ENCODE data around the gene CTCF.
A peak's percentile ranks its signal among the peaks of the same experiment; 100 is the strongest.

Gene CTCF

DNA sequence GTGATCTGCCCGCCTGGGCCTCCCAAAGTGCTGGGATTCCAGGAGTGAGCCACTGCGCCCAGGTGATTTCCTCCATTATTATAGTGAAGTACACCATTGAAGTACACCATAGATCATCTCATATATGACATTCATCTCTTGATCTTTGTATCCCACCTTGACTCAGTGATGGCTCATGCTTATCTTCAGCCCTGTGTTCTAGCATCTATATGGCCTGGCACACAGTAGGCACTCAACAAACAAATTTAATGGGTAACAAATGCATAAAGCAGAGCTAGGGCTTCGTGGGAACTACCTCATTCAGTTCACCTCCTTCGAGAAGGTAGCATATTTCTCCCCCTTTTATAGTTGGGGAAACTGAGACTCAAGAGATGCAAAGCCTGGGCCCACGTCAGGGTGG, 103.3 kb downstream of the CTCF start:
- no peak for DNase-seq (ENCODE audit: low spot score)

DNA sequence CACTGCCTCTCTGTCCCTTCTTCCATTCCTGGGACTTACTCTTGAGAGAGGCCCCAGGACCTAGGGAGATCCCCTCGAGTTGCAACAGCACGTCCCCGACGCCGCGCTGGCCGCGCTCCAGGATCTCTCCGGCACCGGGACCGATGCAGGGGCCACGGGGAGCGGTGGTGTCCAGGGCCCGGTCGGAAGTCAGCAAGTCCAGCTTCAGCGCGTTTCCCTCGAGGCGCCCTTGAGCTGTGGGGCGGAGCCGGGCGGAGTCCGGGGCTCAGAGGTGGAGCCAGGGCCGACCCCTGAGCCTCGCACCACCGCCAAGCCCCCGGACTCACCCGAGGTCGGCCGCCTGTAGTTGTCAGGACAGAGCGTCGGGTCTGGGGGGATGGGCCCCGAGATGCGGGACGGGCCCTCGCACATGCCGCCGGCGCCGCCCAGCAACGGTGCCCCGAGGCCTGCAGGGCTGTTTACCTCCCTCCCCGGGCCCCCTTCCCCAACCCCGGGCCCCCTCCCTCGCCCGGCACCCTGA, 103.8 kb downstream of the CTCF start:
- DNase-seq (ENCODE audit: low spot score), result no peak

DNA sequence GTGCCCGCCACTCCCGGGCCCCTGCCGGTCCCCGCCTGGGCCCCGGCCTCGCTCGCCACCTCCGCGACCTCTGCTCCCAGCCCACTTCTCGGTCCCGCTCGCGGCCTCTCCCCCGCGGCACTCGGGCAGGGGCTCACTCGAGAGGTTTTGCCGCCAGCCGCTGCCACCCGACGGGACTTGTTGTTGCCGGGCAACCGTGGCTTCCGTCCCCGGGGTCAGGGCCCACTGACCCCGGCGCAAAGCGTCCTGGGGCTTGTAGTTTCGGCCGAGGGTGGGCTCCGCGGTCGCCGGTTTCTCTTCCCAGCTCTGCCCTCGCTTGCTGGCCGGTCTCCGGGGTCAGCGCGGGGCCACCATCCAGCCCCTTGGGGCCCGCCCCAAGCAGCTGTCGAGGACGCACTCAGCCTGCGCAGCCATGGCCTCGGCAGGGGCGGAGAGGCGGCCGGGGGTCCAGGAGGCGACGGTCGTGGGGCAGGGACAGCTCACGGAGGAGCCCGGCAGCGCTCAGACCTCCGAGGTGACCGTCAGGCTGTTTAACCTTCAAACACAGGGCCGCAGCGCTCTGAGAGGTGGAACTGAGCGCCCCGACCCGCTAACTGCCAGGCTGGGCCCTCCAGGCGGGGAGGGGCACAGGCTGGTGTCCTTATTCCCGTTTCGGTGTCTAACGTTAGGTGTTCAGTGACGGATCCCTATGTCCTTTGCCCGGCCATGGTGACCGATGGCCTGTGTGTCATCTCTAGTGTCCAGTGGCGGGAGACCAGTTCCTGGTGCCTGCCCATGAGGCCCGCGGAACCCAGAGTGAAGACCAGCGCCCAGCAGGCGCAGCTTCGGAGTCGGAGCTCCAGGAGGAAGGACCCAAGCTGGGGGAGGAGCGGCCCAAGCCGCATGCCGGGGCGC, 104.5 kb downstream of the CTCF start, which contains the start of the genes C16orf86 and ENKD1:
C16orf86 (plus strand) TSS at position 256 of the 894 bp plus-strand sequence; CDS start at position 413, 157 bp downstream.
ENKD1 (minus strand) TSS at position 192 of the 894 bp plus-strand sequence. CDS start 308 bp downstream, outside the sequence.
- DNase-seq (ENCODE audit: low spot score), result peak; percentile 82

DNA sequence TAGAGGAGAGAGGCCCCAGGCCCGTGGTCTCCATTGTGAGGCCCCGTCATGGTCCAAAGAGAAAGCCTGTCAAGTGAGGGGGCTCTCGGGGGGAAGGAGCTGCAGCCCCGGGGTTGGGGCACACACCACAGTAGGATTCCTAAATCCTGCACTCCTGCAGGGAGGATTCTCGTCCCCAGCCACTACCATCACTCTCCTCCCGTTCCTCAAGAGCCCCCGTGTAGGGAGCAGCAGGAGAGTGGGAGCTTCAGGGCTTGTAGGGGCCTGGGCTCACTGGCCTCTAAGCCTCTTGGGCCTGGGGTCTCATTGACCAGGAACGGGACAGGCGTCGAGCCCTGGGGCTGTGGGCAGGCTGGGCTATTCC, 105.1 kb downstream of the CTCF start:
- DNase-seq (ENCODE audit: low spot score), result no peak

DNA sequence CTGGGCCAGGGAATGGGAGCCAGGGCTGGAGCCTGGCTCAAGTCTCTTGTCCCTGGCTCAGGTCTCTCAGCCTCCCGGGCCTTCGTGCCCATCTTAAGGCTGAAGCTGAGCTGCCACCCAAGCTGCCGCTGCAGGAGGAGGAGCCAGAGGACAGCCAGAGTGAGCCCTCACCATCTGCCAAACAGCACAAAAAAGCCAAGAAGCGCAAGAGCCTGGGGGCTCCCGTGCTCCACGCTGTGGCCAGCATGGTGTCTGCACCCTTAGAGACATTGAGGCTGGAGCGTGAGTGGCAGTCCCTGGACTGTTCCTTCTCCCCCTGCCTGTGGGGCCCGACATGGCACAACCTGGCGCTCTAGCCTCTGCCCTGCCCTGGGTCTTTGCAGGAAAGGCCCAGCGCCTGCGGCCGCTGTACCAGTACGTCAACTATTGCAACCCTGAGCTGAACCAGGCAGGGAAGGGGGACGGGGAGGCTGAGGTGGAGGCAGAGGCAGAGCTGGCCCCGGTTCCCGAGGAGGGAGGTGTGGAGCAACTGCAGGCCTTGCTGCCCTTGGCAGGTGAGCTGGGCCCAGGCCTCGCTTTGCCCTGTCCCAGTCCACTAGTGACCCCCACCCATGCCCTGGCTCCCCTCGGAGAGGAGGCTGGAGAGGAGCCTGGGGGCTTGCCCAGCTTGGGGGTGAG, 105.6 kb downstream of the CTCF start:
- DNase-seq (ENCODE audit: low spot score), result peak; percentile 87

DNA sequence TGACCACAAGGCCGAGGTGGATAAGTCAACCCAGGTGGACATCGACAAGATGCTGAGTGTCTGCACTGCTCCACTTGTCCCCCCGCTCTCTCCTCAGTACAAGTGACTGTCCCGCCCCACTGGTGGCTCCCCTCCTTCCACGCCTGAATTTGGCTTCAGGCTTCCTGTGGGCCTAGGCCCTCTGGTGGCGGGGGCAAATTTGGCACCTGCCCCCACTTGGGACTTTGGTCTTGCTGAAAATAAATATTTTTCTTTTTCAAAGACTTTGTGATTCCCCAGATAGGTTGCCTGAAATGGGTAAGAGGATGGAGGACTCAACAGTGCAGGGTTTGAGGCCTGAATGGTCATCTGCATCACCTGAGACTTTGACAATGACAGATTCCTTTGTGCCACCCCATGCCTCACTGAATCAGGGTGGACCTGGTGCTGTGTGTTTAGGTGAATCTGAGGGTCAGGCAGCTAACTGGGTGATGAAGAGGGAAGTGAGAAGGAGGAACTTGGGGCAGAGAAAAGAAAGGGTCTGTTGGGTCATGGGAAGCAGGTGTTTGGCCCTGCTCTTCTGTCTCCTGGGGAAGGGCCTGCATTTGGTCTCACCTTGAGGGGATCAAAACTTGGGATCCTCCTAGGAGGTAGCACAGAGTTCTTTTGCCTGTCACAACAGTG, 106.3 kb downstream of the CTCF start:
- no peak for DNase-seq (ENCODE audit: low spot score)

DNA sequence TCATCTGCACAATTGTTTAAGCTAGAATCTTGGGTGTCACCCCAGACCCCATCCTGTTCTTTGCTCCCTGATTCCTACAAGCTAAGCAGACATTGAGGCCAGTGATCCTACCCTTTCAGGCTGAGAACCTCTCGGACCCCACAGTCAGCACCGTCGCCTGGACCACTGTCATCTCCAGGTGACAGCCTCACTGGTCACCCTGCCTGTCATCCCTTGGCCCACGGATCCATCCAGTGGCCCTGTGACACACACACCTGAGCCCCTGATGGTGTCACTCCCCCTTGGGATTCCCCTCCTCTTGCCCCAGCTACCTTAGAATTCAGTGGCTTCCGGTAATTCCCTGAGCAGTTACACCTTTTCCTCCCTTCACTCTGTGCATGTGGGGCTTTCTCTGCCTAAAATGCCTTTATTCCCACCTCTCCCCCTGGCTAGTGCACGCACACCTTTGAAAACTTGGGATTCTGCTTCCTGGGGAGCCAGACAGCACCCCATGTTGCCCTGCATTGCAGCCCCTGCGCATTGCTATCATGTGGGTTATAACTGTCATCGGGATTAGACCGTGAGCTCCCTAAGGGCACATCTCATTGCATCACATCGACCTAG, 107.3 kb downstream of the CTCF start:
- no peak for DNase-seq (ENCODE audit: low spot score)

DNA sequence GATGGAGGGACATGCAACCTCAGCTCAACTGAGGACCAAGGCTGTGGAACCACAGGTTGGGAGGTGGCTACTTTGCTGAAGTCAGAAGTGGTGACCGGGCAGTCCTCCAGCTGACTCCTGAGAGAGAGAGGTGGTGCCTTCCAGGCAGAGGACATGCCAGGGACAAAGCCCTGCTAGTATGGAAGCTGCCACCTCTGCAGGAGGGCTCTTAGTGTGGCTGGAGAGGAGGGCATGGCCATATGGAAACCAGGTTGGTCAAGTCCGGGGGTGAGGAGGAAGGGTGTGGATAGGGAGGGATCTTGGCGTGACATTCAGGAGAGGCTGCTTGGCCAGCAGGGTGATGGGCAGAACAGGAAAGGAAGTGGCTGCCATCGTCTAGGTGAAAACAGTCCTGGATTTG, 110.0 kb downstream of the CTCF start:
- DNase-seq (ENCODE audit: low spot score), result no peak

DNA sequence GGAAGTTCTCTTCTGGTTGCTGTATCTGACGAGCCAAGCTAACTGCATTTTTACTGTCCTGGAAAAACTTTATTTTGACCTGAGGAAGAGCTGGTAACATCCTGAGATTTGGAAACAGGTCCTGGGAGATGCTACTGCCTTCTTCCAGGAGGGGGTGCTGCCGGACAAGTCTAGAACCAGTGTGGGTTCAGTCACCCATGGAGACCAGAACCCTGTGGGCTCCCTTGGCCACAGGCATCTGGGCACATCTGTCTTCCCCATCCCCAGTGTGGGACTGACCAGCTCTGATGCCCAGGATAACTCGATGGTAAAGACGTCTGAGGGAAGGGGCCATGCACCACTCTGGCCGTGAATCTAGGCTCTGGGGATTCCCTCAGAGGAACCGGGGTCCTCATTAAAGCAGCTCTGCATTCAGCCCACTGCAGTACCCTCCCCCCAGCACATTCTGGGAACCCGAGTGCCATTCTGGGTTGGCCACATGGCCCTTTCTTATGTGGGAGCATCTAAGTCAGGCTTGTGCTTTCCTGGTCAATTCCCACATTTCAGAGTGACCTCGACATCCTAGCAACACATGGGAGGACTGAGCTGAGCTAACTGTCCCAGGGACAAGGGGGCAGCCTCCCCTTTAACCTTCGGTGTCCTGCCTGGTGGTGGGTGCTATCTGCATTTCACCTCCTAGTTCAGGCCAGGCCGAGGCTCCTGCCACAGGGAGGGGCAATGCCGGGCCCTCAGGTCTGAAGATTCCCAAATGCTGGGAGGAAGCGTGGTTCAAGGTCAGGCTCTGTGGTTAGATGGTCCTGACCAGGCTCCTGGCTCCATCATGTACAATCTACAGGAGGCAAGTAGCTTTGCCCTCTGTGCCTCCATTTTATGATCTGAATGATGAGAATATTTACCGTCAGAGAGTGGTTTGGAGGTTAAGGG, 110.7 kb downstream of the CTCF start:
- DNase-seq (ENCODE audit: low spot score), result no peak

DNA sequence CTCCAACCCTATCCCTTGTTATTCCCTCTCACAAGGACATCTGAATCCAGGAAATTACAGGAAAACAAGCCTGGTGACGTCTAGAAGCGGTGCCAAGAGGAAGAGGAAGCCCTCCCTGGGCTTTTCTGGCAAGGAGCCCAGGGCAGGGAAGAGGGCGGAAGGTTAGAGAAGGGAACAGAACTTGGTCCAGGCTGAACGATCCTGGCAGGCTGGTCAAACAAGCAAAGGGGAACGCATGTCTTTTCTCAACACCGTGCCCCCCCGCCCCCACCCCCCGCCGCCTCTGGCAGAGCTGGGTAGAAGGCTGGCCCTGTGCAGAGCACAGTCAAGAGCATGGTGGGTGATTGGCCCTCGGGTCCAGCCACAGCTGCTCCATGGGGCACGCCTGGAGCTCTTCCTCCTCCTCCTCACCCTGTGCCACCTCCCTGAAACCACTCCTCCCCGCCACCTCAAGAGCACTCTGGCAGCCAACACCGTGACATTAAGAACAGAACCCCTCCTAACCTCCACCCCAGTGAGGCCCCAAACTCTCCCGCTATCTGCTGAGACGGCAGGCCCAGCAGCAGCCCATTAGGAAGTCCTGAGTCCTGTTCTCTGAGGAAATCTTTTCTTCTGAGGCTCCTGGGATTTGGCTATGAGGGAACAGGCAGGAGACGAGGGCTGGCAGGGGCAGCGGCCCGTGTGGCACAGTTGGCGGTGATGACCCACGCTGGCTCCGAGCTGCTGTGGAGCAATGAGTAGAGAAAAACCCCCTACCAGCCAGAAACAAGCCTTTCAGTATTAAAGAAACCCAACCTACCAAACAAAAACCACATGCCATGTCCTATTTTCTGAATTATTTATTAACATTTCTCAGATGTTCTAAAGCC, 111.6 kb downstream of the CTCF start:
- no peak for DNase-seq (ENCODE audit: low spot score)

DNA sequence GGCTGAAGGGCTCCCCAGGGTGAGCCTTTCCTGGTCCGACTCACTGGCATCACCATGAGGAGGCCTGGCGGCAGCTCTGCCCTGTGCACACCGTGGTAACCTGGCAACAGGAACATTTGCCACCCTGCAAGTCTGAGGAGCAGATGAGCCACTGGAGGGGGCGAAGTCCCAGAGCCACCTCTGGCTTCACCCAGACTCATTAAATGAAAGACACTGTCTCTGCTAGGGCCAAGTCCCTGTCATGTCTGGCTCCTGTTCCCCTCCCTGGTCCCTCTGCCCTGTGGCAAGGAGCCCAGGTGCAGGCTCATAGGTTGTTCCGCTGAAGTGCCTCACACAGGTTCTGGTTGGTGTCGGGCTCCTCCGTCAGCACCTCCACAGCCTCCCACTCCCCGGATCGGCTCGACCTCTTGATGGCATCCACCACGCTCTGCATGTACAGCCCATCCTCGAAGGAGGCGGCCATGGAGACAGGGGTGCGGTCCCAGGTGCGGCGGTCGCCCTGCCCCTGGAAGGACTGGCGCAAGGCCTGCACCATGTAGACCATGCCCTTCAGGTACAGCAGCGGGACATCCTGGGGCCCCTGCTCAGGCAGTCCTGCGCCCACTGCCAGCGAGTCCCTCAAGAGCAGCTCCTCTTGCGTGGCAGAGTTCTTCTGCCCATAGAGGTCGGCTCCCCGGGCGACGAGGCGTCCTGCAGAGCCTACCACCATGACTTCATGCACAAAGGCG, 112.7 kb downstream of the CTCF start:
- no peak for DNase-seq (ENCODE audit: low spot score)

DNA sequence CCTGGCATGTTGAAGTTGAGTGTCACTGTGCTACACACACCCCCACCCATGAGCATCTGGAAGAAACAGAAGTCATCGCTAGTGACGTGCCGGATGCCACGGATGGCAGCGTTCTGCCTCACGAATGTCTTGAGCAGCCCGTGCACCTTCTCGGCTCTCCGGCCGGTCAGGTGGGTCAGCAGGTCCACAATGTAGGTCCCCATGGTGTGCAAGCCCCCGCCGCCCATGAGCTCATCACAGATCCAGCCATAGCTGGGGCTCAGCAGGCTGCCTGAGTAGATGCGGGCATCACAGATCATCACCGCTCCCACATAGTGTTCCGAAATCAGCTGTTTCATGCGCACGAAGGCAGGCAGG, 113.2 kb downstream of the CTCF start:
- no peak for DNase-seq (ENCODE audit: low spot score)

DNA sequence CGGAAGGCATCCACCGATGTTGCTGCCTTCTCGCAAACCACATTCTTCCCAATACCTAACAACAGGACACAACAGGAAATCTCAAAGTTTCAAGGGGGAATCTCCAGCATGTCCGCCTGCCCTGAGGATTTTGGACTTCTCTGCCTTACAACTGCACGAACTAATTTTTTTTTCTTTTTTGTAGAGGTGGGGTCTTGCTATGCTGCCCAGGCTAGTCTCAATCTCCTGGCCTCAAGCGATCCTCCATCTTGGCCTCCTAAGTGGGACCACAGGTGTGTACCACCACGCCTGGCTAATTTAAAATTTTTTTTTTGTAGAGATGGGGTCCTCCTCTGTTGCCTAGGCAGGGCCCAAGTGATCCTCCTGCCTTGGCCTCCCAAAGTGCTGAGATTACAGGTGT, 113.7 kb downstream of the CTCF start:
- no peak for DNase-seq (ENCODE audit: low spot score)

DNA sequence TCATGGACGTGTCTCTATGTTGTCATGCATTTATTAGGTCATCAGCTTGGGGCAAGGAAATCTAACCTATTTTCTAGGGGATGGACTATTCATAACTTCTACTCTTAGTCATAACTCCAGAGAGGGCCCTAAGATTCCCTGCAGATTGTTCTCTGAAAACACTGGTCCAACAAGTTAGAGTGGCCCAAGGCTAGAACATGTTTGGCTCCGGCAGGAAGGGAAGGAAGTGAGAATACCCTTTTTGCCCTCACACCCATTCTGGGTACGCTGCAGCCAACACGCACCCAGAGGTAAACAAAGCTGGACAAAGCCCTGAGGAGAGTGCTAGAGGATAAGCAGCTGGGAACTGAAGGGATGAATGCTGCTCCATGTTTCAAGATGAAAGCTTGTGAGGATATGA, 114.2 kb downstream of the CTCF start:
- no peak for DNase-seq (ENCODE audit: low spot score)

DNA sequence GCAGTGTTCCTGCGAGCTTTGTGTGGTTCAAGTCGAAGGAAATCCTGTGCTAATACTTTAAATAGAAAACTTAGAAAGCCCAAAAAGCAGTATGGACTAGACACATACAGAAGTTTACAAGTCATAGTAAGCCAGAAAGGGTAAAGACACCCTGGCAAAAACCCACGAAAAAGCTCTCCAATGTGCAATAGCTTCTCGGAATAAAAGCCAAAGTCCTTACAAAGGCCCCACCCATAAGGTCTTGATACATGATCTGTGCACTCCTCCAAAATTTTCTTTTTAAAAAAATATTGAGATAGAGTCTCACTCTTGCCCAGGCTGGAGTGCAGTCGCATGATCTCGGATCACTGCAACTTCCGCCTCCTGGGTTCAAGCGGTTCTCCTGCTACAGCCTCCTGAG, 114.6 kb downstream of the CTCF start:
- DNase-seq (ENCODE audit: low spot score), result no peak

DNA sequence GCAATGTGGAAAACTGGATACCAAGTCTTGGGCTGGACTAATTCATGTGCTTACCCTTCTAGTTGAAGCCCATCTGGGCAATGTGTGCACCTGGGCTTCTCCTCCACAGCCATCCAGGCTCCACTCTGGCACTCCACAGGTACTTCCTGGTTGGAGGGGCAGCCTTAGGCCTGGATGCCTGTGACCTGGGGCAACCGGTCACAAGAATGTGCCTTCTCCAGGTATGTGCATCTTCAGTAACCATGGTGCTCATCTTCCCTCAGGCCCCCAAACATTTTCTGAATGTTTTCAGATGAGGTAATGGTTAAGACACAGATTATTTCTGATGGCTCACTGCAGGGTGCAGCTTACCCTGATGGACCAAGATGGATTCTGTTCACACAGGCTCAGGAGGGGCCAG, 115.4 kb downstream of the CTCF start:
- DNase-seq (ENCODE audit: low spot score), result no peak

DNA sequence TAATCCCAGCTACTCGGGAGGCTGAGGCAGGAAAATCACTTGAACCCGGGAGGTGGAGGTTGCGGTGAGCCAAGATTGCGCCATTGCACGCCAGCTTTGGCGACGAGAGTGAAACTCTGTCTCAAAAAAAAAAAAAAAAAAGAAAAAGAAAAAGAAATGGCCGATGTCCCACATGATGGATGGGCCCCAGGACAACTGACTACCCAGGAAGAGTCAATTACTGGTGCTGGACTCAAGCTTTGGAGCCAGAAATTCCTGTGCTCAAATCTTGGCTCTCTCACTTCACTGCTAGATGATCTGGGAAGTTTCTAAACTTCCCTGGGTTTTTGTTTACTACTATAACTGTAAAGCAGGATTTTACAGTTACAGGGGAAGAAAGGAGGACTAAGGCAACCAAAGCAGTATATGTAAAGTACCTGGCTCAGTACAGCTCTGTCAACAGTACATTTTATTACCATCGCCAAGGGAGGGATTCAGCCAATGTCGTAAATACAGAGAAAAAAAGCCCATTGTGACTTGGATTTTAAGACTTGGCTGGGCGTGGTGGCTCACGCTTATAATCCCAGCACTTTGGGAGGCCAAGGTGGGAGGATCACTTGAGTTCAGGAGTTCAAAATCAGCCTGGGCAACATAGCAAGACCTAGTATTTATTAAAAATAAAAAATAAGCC, 116.2 kb downstream of the CTCF start:
- DNase-seq (ENCODE audit: low spot score), result no peak

DNA sequence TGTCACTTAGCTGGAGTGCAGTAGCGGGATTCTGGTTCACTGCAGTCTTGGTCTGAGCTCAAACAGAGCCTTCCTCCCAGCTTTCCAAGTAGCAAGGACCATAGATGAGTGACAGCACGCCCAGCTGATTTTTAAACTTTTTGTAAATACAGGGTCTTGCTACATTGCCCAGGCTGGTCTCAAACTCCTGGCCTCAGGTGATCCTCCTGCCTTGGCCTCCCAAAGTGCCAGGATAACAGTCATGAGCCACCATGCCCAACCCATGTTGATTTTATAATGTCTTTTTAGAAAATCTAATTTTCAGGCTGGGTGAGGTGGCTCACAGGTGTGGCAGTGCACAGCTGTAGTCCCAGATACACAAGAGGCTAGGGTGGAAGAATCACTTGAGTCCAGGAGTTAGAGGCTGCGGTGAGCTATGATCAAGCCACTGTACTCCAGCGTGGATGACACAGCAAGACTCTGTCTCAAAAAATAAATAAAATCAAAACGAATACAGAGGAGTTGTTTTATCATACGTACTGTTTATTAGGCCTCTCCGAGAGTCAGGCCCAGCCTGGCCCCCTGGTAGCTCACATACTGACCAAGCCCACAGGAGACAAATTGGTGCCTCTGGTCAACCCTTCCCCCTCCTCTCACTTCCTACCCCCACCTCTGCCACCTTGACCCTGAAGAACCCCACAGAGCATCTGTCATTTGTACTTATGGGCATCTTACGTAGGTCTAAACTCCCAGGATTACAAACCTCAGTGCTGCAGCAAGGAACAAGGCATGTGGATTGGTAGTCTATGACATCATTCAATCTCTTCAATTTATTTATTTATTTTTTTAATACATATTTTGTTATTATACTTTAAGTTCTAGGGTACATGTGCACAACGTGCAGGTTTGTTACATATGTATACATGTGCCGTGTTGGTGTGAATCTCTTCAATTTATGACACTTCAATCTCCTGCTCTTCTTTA, 117.9 kb downstream of the CTCF start:
- DNase-seq (ENCODE audit: low spot score), result no peak

Data from putamen (tissue), 1 donor.